GM23338 (cell line): Measurements from ENCODE around the gene ODAD2. TPM values are rescaled to one million over a fixed set of nuclear protein-coding genes. Genes with fewer than 3 reads are reported as not detected.

ENCODE experiments used
- ATAC-seq: fragments of 200-7000 bp; cut with Tn5 transposase; 3 replicates; pipeline ENCODE4 v1.9.1; 2020
- DNase-seq: peaks from one replicate; pipeline ENCODE4 v3.0.0-alpha.2; 2015; ENCODE audit warnings: low spot score
- H2AFZ ChIP-seq: fragments of 200-600 bp; sonication (generic); 2 replicates; pipeline ENCODE4 v1.8.0; 2016; ENCODE audit warnings: antibody characterized with exemption, mild to moderate bottlenecking, moderate library complexity
- H3F3A ChIP-seq: fragments of 200-600 bp; sonication (generic); replicated peaks from 2 replicates; pipeline ENCODE4 v1.8.0; 2017; ENCODE audit warnings: antibody characterized with exemption, mixed run types, low read depth
- H3K27ac ChIP-seq: fragments of 200-600 bp; sonication (generic); 2 replicates; pipeline ENCODE4 v1.6.1; 2016; ENCODE audit warnings: low read depth
- H3K27me3 ChIP-seq: fragments of 200-600 bp; sonication (generic); 2 replicates; pipeline ENCODE4 v1.8.0; 2016; ENCODE audit warnings: mild to moderate bottlenecking, mixed run types, moderate library complexity; ENCODE audit not compliant: insufficient read depth
- H3K36me3 ChIP-seq: fragments of 200-600 bp; sonication (generic); 2 replicates; pipeline ENCODE4 v1.8.0; 2016; ENCODE audit warnings: mild to moderate bottlenecking; ENCODE audit not compliant: insufficient read depth
- H3K4me1 ChIP-seq: fragments of 200-600 bp; sonication (generic); 2 replicates; pipeline ENCODE4 v1.8.0; 2016; ENCODE audit warnings: mild to moderate bottlenecking, moderate library complexity; ENCODE audit not compliant: insufficient read depth
- H3K4me2 ChIP-seq: fragments of 200-600 bp; sonication (generic); 2 replicates; pipeline ENCODE4 v1.7.1; 2017; ENCODE audit warnings: mixed run types
- H3K4me3 ChIP-seq: fragments of 200-600 bp; sonication (generic); 2 replicates; pipeline ENCODE4 v1.6.1; 2016; ENCODE audit warnings: mixed run types
- H3K79me2 ChIP-seq: fragments of 200-600 bp; sonication (generic); replicated peaks from 2 replicates; pipeline ENCODE4 v1.8.0; 2017; ENCODE audit warnings: mild to moderate bottlenecking; ENCODE audit not compliant: insufficient read depth
- H3K9me2 ChIP-seq: fragments of 200-600 bp; sonication (generic); 2 replicates; pipeline ENCODE4 v1.8.0; 2017; ENCODE audit not compliant: insufficient read depth
- H4K20me1 ChIP-seq: fragments of 200-600 bp; sonication (generic); replicated peaks from 2 replicates; pipeline ENCODE4 v1.8.0; 2017; ENCODE audit warnings: mild to moderate bottlenecking; ENCODE audit not compliant: insufficient read depth
- H3K27ac Mint-ChIP-seq: 2 replicates; pipeline ENCODE4 v1.8.0; 2020; ENCODE audit warnings: inconsistent platforms, mild to moderate bottlenecking, moderate library complexity, mixed read lengths
- H3K27me3 Mint-ChIP-seq: 3 replicates; pipeline ENCODE4 v1.8.0; 2022; ENCODE audit warnings: low read depth, mild to moderate bottlenecking, moderate library complexity, mixed read lengths, inconsistent platforms; ENCODE audit not compliant: insufficient read depth, poor library complexity
- H3K36me3 Mint-ChIP-seq: 3 replicates; pipeline ENCODE4 v1.8.0; 2021; ENCODE audit warnings: low read depth, mild to moderate bottlenecking, inconsistent platforms, moderate library complexity, mixed read lengths
- H3K4me1 Mint-ChIP-seq: 3 replicates; pipeline ENCODE4 v1.8.0; 2020; ENCODE audit warnings: mild to moderate bottlenecking, inconsistent platforms, mixed read lengths
- H3K4me3 Mint-ChIP-seq: 3 replicates; pipeline ENCODE4 v1.8.0; 2021; ENCODE audit warnings: moderate library complexity, mild to moderate bottlenecking, inconsistent platforms, mixed read lengths
- H3K9me3 Mint-ChIP-seq: 3 replicates; pipeline ENCODE4 v1.8.0; 2020; ENCODE audit warnings: moderate library complexity, mild to moderate bottlenecking, inconsistent platforms, mixed read lengths
- CREB1 ChIP-seq: fragments of 250-450 bp; sonication (Bioruptor Pico); IDR thresholded peaks from 2 replicates; pipeline ENCODE4 v1.5.0; 2020; ENCODE audit warnings: low read depth, mild to moderate bottlenecking, moderate library complexity
- ETS1 ChIP-seq: IDR thresholded peaks from 2 replicates; pipeline ENCODE4 v1.6.1; 2016; ENCODE audit warnings: antibody characterized with exemption
- JUNB ChIP-seq: IDR thresholded peaks from one replicate; pipeline ENCODE4 v1.6.1; 2016; ENCODE audit warnings: antibody characterized with exemption; ENCODE audit not compliant: unreplicated experiment
- NANOG ChIP-seq: IDR thresholded peaks from 2 replicates; pipeline ENCODE4 v1.6.1; 2016; ENCODE audit warnings: antibody characterized with exemption, borderline replicate concordance
- POLR2AphosphoS5 ChIP-seq: IDR thresholded peaks from 2 replicates; pipeline ENCODE4 v1.6.1; 2016; ENCODE audit warnings: antibody characterized with exemption, low read depth
- REST ChIP-seq: IDR thresholded peaks from one replicate; pipeline ENCODE4 v1.6.1; 2018; ENCODE audit warnings: antibody characterized with exemption; ENCODE audit not compliant: unreplicated experiment
- STAT1 ChIP-seq: IDR thresholded peaks from one replicate; pipeline ENCODE4 v1.6.1; 2016; ENCODE audit warnings: antibody characterized with exemption; ENCODE audit not compliant: unreplicated experiment
- ZNF114 ChIP-seq: fragments of 250-450 bp; sonication (Bioruptor Pico); IDR thresholded peaks from 2 replicates; pipeline ENCODE4 v1.5.0; 2020; ENCODE audit warnings: mild to moderate bottlenecking, moderate library complexity
- polyA plus RNA-seq: library from polyadenylated mRNA; unstranded; fragments of >200 nt; fragmentation: Nextera tagmentation; extraction: Ambion mirVana; gene quantifications from 2 replicates; pipeline ENCODE4 v1.2.1, GENCODE V29; 2016
- total RNA-seq: library from RNA; depleted of rRNA; stranded (reverse); fragments of >200 nt; shearing (Covaris generic); gene quantifications from 2 replicates; pipeline ENCODE4 v1.2.3, GENCODE V29; 2014

ODAD2 gene
- total and polyA plus RNA-seq, 2 experiments from 2014 or later = 2.1 to 3.4 TPM

GRCh38 chr10:27815261-27815660, 183.6 kb downstream of the ODAD2 start (continued):
- TF ChIP-seq NANOG = no peak
- TF ChIP-seq ZNF114 (CRISPR knock-in tag) = no peak

- no peak for TF ChIP-seq ZNF114 (CRISPR knock-in tag)
- TF ChIP-seq JUNB = no peak
- no peak overlapping the region for H3K27ac ChIP-seq
- no peaks in the 10 kb centered on the region for H4K20me1 ChIP-seq
- no peak overlapping the region for H3K4me3 ChIP-seq
- Mint-ChIP-seq H3K4me3 (no peak overlapping the region), H3K27ac (peak overlapping the region; percentile 46; the same call in 1 of the 2 replicates), H3K9me3 (no peaks in the 10 kb centered on the region), H3K27me3 (peaks cover 3% of the 10 kb centered on the region), H3K36me3 (no peaks in the 10 kb centered on the region), H3K4me1 (peaks cover 1% of the 10 kb centered on the region; the same call in 2 of the 3 replicates)
- no peak overlapping the region for H3K4me2 ChIP-seq
- H3F3A ChIP-seq = no peaks in the 10 kb centered on the region
- H3K79me2 ChIP-seq = no peaks in the 10 kb centered on the region
- H3K4me1 ChIP-seq = no peaks in the 10 kb centered on the region
- no peaks in the 10 kb centered on the region for H3K36me3 ChIP-seq
- H2AFZ ChIP-seq = no peak overlapping the region
- H3K9me2 ChIP-seq = peaks cover 5% of the 10 kb centered on the region; the same call in 1 of the 2 replicates
- ATAC-seq (no peak), DNase-seq (no peak)
- H3K27me3 ChIP-seq = no peaks in the 10 kb centered on the region
Measured at GRCh38 chr10:27805180-27805579, 193.7 kb downstream of the ODAD2 start.

- Mint-ChIP-seq H3K4me1 (peaks cover 6% of the 10 kb centered on the region; the same call in 2 of the 3 replicates), H3K4me3 (no peak overlapping the region), H3K27me3 (peaks cover 3% of the 10 kb centered on the region), H3K36me3 (no peaks in the 10 kb centered on the region), H3K9me3 (no peaks in the 10 kb centered on the region), H3K27ac (no peak overlapping the region)
- no peaks in the 10 kb centered on the region for H3K4me1 ChIP-seq
- H3K4me3 ChIP-seq = no peak overlapping the region
- H3K27me3 ChIP-seq = no peaks in the 10 kb centered on the region
- ATAC-seq (no peak), DNase-seq (no peak)
- no peaks in the 10 kb centered on the region for H3K36me3 ChIP-seq
- no peak for TF ChIP-seq JUNB
- no peak for TF ChIP-seq ETS1
- no peak for TF ChIP-seq CREB1 (CRISPR knock-in tag)
- TF ChIP-seq NANOG = no peak
- no peak for TF ChIP-seq POLR2AphosphoS5
- no peak overlapping the region for H3K27ac ChIP-seq
- H3K4me2 ChIP-seq = no peak overlapping the region
- no peak overlapping the region for H2AFZ ChIP-seq
- H3F3A ChIP-seq = no peaks in the 10 kb centered on the region
- H3K9me2 ChIP-seq = peaks cover 5% of the 10 kb centered on the region; the same call in 1 of the 2 replicates
- no peaks in the 10 kb centered on the region for H3K79me2 ChIP-seq
- no peaks in the 10 kb centered on the region for H4K20me1 ChIP-seq
Measured at GRCh38 chr10:27804136-27804535, 194.7 kb downstream of the ODAD2 start.

- no peak for ATAC-seq
- Histone ChIP-seq H3K4me2 (no peak overlapping the region), H3K27ac (no peak overlapping the region), H3K27me3 (no peaks in the 10 kb centered on the region), H3K4me3 (no peak overlapping the region), H3K9me2 (peaks cover 5% of the 10 kb centered on the region; the same call in 1 of the 2 replicates), H4K20me1 (no peaks in the 10 kb centered on the region), H3K79me2 (no peaks in the 10 kb centered on the region), H2AFZ (no peak overlapping the region), H3K36me3 (no peaks in the 10 kb centered on the region), H3F3A (no peaks in the 10 kb centered on the region), H3K4me1 (no peaks in the 10 kb centered on the region)
- Mint-ChIP-seq H3K9me3 (no peaks in the 10 kb centered on the region), H3K36me3 (no peaks in the 10 kb centered on the region), H3K27ac (0 out of 2 replicates have a peak overlapping the region, but pooled peaks have one; percentile 24), H3K27me3 (no peaks in the 10 kb centered on the region), H3K4me3 (no peak overlapping the region), H3K4me1 (peaks cover 6% of the 10 kb centered on the region; the same call in 2 of the 3 replicates)
- no peak for DNase-seq
- TF ChIP-seq CREB1 (CRISPR knock-in tag) (no peak), ZNF114 (CRISPR knock-in tag) (no peak), ETS1 (no peak), STAT1 (no peak), JUNB (no peak), NANOG (no peak), REST (no peak)
Measured at GRCh38 chr10:27801171-27801785, 197.6 kb downstream of the ODAD2 start.
